Erythroblast (primary cell): ENCODE results near the gene NYAP1.

ENCODE experiments used
- GATA1 ChIP-seq: IDR thresholded peaks from 2 replicates; pipeline ENCODE4 v1.6.1; 2011; ENCODE audit warnings: low read depth, mild to moderate bottlenecking, control low read depth, low read length, moderate library complexity
- POLR2A ChIP-seq: IDR thresholded peaks from 2 replicates; pipeline ENCODE4 v1.6.1; 2011; ENCODE audit warnings: mild to moderate bottlenecking, low read length

GRCh38 chr7:100443096-100443840 is 40.5 kb upstream of the NYAP1 start:
- TF ChIP-seq POLR2A, result no peak
- no peak for TF ChIP-seq GATA1
